HepG2 (cell line): ENCODE measurements around the gene S100A8. TPM values are rescaled to one million over a fixed set of nuclear protein-coding genes. Genes with fewer than 3 reads are reported as not detected.

Source experiments
- ATAC-seq: fragments of 200-7000 bp; cut with Tn5 transposase; 3 replicates; pipeline ENCODE4 v1.9.1; 2020; ENCODE audit warnings: mild to moderate bottlenecking, moderate library complexity
- BruUV-seq: library from RNA; stranded (reverse); fragments of 400-500 nt; replicated peaks from 2 replicates; lab custom pipeline; 2021; lab: Mats Ljungman, UMichigan
- CTCF ChIA-PET: fragments of 300-600 bp; formaldehyde crosslinking; extraction: SDS; loops from one replicate; lab custom pipeline; 2021; ENCODE audit warnings: low total read pairs, inconsistent platforms, low intra/inter-chr PET ratio; lab: Yijun Ruan, JAX
- POLR2A ChIA-PET: fragments of 350-600 bp; sonication (Branson Sonifier 250); formaldehyde crosslinking; loops from one replicate; lab custom pipeline; 2020; ENCODE audit warnings: antibody characterized with exemption, inconsistent platforms; lab: Yijun Ruan, JAX
- DNase-seq: peaks from one replicate; pipeline ENCODE4 v3.0.0-alpha.2; 2015; ENCODE audit warnings: low spot score
- FAIRE-seq: peaks from 3 replicates; lab custom pipeline; 2011; peaks lifted over from hg19 to GRCh38; lab: Jason Lieb, UNC
- H2AFZ ChIP-seq: one replicate; pipeline ENCODE4 v1.6.1; 2011; ENCODE audit warnings: low read length, inconsistent platforms
- H3K27ac ChIP-seq: fragments of 300-600 bp; 3 replicates; pipeline ENCODE4 v1.8.0; 2011; ENCODE audit warnings: mixed run types, mild to moderate bottlenecking, mixed read lengths, low read length, inconsistent platforms; ENCODE audit not compliant: insufficient read depth; ENCODE audit errors: extremely low read length
- H3K27me3 ChIP-seq, 2 experiments: fragments of 200-600 bp in 1 of 2; 2 replicates in 1 of 2; 3 replicates in 1 of 2; pipeline versions ENCODE4 v1.6.0 to v1.8.0; 2011; ENCODE audit warnings: low read length in 2 of 2, mild to moderate bottlenecking in 2 of 2, moderate library complexity in 2 of 2, inconsistent platforms in 1 of 2; ENCODE audit not compliant: insufficient read depth in 2 of 2, control insufficient read depth in 1 of 2
- H3K36me3 ChIP-seq, 2 experiments: fragments of 200-600 bp in 1 of 2; replicated peaks in 1 of 2; 2 replicates in 1 of 2; 3 replicates in 1 of 2; pipeline versions ENCODE4 v1.5.1 to v1.8.0; 2011; ENCODE audit warnings: low read length in 2 of 2, inconsistent platforms in 1 of 2; ENCODE audit not compliant: insufficient read depth in 2 of 2, control insufficient read depth in 1 of 2
- H3K4me1 ChIP-seq: 2 replicates; pipeline ENCODE4 v1.5.1; 2012; ENCODE audit warnings: low read length, inconsistent platforms; ENCODE audit not compliant: insufficient read depth
- H3K4me2 ChIP-seq: 2 replicates; pipeline ENCODE4 v1.6.0; 2011; ENCODE audit warnings: low read depth, low read length, inconsistent platforms
- H3K4me3 ChIP-seq, 3 experiments: fragments of 200-600 bp in 1 of 3; sonication (generic), shearing (Covaris generic) in 1 of 3; replicated peaks in 1 of 3; 2 replicates each; pipeline ENCODE4 v1.5.1; 2011 to 2016; ENCODE audit warnings: low read length in 3 of 3, inconsistent platforms in 2 of 3, low read depth in 2 of 3, mild to moderate bottlenecking in 2 of 3, control low read depth in 1 of 3, mixed read lengths in 1 of 3; ENCODE audit not compliant: insufficient read depth in 1 of 3
- H3K79me2 ChIP-seq: one replicate; pipeline ENCODE4 v1.6.1; 2011; ENCODE audit warnings: low read length, inconsistent platforms; ENCODE audit not compliant: insufficient read depth
- H3K9ac ChIP-seq: 2 replicates; pipeline ENCODE4 v1.6.0; 2011; ENCODE audit warnings: mild to moderate bottlenecking, low read depth, low read length, inconsistent platforms; ENCODE audit not compliant: insufficient read depth
- H3K9me3 ChIP-seq: 2 replicates; pipeline ENCODE4 v1.5.1; 2012; ENCODE audit warnings: mild to moderate bottlenecking, low read length
- H4K20me1 ChIP-seq: 2 replicates; pipeline ENCODE4 v1.6.0; 2011; ENCODE audit warnings: inconsistent platforms, mild to moderate bottlenecking, low read length, moderate library complexity; ENCODE audit not compliant: insufficient read depth
- DNMT3B ChIP-seq: conservative IDR thresholded peaks from 2 replicates; pipeline ENCODE4 v1.6.1; 2016; ENCODE audit warnings: missing biosample characterization, control low read depth
- IKZF1 ChIP-seq: fragments of 450-650 bp; IDR thresholded peaks from 2 replicates; pipeline ENCODE4 v1.7.1; 2016
- ZFP1 ChIP-seq: IDR thresholded peaks from 2 replicates; pipeline ENCODE4 v1.6.1; 2016
- ZNF30 ChIP-seq: sonication (generic); formaldehyde crosslinking; IDR thresholded peaks from 2 replicates; pipeline ENCODE4 v1.5.0; 2020; ENCODE audit warnings: mild to moderate bottlenecking, missing genetic modification reagents
- ZNF333 ChIP-seq: sonication (generic); formaldehyde crosslinking; IDR thresholded peaks from 2 replicates; pipeline ENCODE4 v1.4.0; 2020; ENCODE audit warnings: mild to moderate bottlenecking, missing genetic modification reagents, borderline replicate concordance
- ZNF570 ChIP-seq: sonication (generic); formaldehyde crosslinking; IDR thresholded peaks from 2 replicates; pipeline ENCODE4 v1.4.0; 2020; ENCODE audit warnings: mild to moderate bottlenecking, missing genetic modification reagents, borderline replicate concordance
- ZNF775 ChIP-seq: sonication (generic); formaldehyde crosslinking; IDR thresholded peaks from 2 replicates; pipeline ENCODE4 v1.4.0; 2020; ENCODE audit warnings: missing genetic modification reagents, mild to moderate bottlenecking, moderate library complexity, borderline replicate concordance
- WGBS: methylation state at CpG from one replicate; pipeline ENCODE4 v1.1.6; 2017; ENCODE audit warnings: low lambda C conversion rate; 5-methylcytosine and 5-hydroxymethylcytosine counted together
- in situ Hi-C: cut with HindIII; loops from 2 replicates; pipeline ENCODE4 v1.10.0; 2017; ENCODE audit warnings: low pct_unique_long_range_greater_than_20kb; ENCODE audit not compliant: extremely low pct_ligation_motif_present
- intact Hi-C: fragments of 100-400 bp; cut with micrococcal nuclease; formaldehyde crosslinking; loops from one replicate; pipeline ENCODE4 v1.10.0; 2022; ENCODE audit not compliant: unreplicated experiment
- polyA plus RNA-seq, 8 experiments: library from polyadenylated mRNA; depleted of rRNA in 3 of 8; stranded (reverse) in 7 of 8; unstranded in 1 of 8; fragments of >200 nt; fragmentation: Illumina TruSeq in 4 of 8; extraction: Trizol in 4 of 8; gene quantifications; 2 replicates each; pipeline versions ENCODE4 v1.2.1 to v1.2.3, GENCODE V29; 2011 to 2016; ENCODE audit warnings: low read depth in 4 of 8, missing spikeins in 1 of 8, mixed read lengths in 1 of 8; ENCODE audit not compliant: insufficient read depth in 1 of 8
- total RNA-seq, 5 experiments: library from RNA; depleted of rRNA; stranded (reverse); fragments of >200 nt; fragmentation: Illumina TruSeq; extraction: Trizol; gene quantifications; 2 replicates each; pipeline ENCODE4 v1.2.3, GENCODE V29; 2016; ENCODE audit warnings: low read depth in 1 of 5

Gene S100A8
- total and polyA plus RNA-seq, 2 of the 13 experiments (the other 11 are each of a cell fraction or from before 2014, with no cell fraction given): not detected

GRCh38 chr1:153375511-153375910 lies 15.4 kb downstream of the S100A8 start, which contains the start of gene S100A12:
Gene S100A12 (minus strand): TSS chr1:153375621. CDS start chr1:153374592, 1,029 bp downstream.
- no TSS peak for BruUV-seq
- ATAC-seq (no peak), DNase-seq (no peak), FAIRE-seq (no peak)
- no peak within 1 kb of the TSS for H3K27ac ChIP-seq
- no peak within 1 kb of the TSS for H3K4me2 ChIP-seq
- H4K20me1 ChIP-seq: no peaks in the 10 kb centered on the region
- H3K9me3 ChIP-seq: no peaks in the 10 kb centered on the region
- WGBS: no CpG with 5 or more reads among the region's 1 CpG
- CTCF ChIA-PET: no interaction called here
- POLR2A ChIA-PET: no interaction called here
- H3K79me2 ChIP-seq: no peaks in the 10 kb centered on the region
- intact Hi-C loops (no loop called here), in situ Hi-C loops (no loop called here)
- H3K27me3 ChIP-seq: peaks cover 0 to 1% of the 10 kb centered on the region in 2 experiments; a peak in 1 of 5 replicates
- no peak within 1 kb of the TSS for H2AFZ ChIP-seq
- H3K36me3 ChIP-seq: no peaks in the 10 kb centered on the region
- no peak within 1 kb of the TSS for H3K9ac ChIP-seq
- no peaks in the 10 kb centered on the region for H3K4me1 ChIP-seq
- H3K4me3 ChIP-seq: no peak within 1 kb of the TSS
- TF ChIP-seq ZNF775 (CRISPR knock-in tag): no peak
- no peak for TF ChIP-seq IKZF1
- TF ChIP-seq ZNF570: no peak
- TF ChIP-seq ZNF333 (CRISPR knock-in tag): no peak

GRCh38 chr1:153374071-153374470 lies 16.8 kb downstream of the S100A8 start:
- ChIA-PET POLR2A (no interaction called here), CTCF (no interaction called here)
- H3K4me1 ChIP-seq: no peaks in the 10 kb centered on the region
- peaks cover 0 to 1% of the 10 kb centered on the region in 2 experiments; a peak in 1 of 5 replicates for H3K27me3 ChIP-seq
- no peaks in the 10 kb centered on the region for H4K20me1 ChIP-seq
- BruUV-seq: no TSS peak
- H3K4me3 ChIP-seq: no peak overlapping the region
- H3K4me2 ChIP-seq: no peak overlapping the region
- H3K27ac ChIP-seq: no peak overlapping the region
- DNase-seq: no peak
- in situ Hi-C loops (no loop called here), intact Hi-C loops (no loop called here)
- H3K9ac ChIP-seq: no peak overlapping the region
- TF ChIP-seq DNMT3B (CRISPR knock-in tag) (no peak), ZNF30 (no peak), ZFP1 (CRISPR knock-in tag) (no peak)
- TF ChIP-seq, all 625 proteins: peak for 0
- Histone ChIP-seq H3K9me3 (no peaks in the 10 kb centered on the region), H3K79me2 (no peaks in the 10 kb centered on the region), H3K36me3 (no peaks in the 10 kb centered on the region), H2AFZ (no peak overlapping the region)
- no peak for FAIRE-seq
- 0% methylated on average over 2 of the region's 2 CpGs for WGBS
- no peak for ATAC-seq
